Left lung (tissue), 10 donors: ENCODE measurements around the gene TNS2. TPM values are rescaled to one million over a fixed set of nuclear protein-coding genes. Genes with fewer than 3 reads are reported as not detected.
A peak's percentile ranks its signal among the peaks of the same experiment; 100 is the strongest.

ENCODE experiments used
- ATAC-seq: fragments of 200-7000 bp; cut with Tn5 transposase; one replicate; pipeline ENCODE4 v1.9.1; 2020; ENCODE audit warnings: moderate library complexity
- DNase-seq, 4 donors: peaks; one replicate each; pipeline ENCODE4 v3.0.0-alpha.2; 2013 to 2020
- H3K27ac ChIP-seq, 2 donors: fragments of 200-600 bp; sonication (generic) in 1 of 2; one replicate each; pipeline versions ENCODE4 v1.5.0 to v1.8.0; 2020 to 2021
- H3K27me3 ChIP-seq, 2 donors: fragments of 200-600 bp; sonication (generic) in 1 of 2; one replicate each; pipeline versions ENCODE4 v1.5.0 to v1.8.0; 2020 to 2021
- H3K36me3 ChIP-seq, 2 donors: fragments of 200-600 bp; sonication (generic) in 1 of 2; one replicate each; pipeline versions ENCODE4 v1.5.0 to v1.8.0; 2020 to 2021
- H3K4me1 ChIP-seq, 2 donors: fragments of 200-600 bp; one replicate each; pipeline ENCODE4 v1.8.0; 2021
- H3K4me3 ChIP-seq, 2 donors: fragments of 200-600 bp; sonication (generic) in 1 of 2; one replicate each; pipeline versions ENCODE4 v1.5.0 to v1.8.0; 2020 to 2021; ENCODE audit warnings: mild to moderate bottlenecking in 1 of 2
- H3K9me3 ChIP-seq, 2 donors: fragments of 200-600 bp; sonication (generic) in 1 of 2; one replicate each; pipeline versions ENCODE4 v1.5.0 to v1.8.0; 2020 to 2021
- intact Hi-C, 2 donors: fragments of 100-400 bp; cut with DNase I; formaldehyde crosslinking; loops; one replicate each; pipeline versions ENCODE4 v1.11.2 to v1.14.2; 2022
- polyA plus RNA-seq, 6 donors: library from polyadenylated mRNA; unstranded; fragments of 120-200 nt; gene quantifications; one replicate each; pipeline ENCODE4 v1.2.1, GENCODE V29; 2013; ENCODE audit not compliant: insufficient read length in 6 of 6
- total RNA-seq, 2 donors: library from RNA; stranded (reverse); fragmentation: NEBNext Ultra II Directional; extraction: Animal tissue kit (Norgen Biotek cat#: 25700); gene quantifications; one replicate each; pipeline ENCODE4 v1.2.1, GENCODE V29; 2021
- TF ChIP-seq, protein P1 (sequence below), 2 donors: fragments of 200-600 bp; sonication (generic) in 1 of 2; IDR thresholded peaks; one replicate each; pipeline versions ENCODE4 v1.5.0 to v1.8.0; 2021; ENCODE audit warnings: antibody characterized with exemption in 2 of 2
- donor health status: DM: no; HTN: yes; CAD: no.
- donor health status: DM: no; HTN: no; CAD: no.

The TNS2 gene
- total and polyA plus RNA-seq, 8 donors: 101 to 164 (median 117) TPM

DNA sequence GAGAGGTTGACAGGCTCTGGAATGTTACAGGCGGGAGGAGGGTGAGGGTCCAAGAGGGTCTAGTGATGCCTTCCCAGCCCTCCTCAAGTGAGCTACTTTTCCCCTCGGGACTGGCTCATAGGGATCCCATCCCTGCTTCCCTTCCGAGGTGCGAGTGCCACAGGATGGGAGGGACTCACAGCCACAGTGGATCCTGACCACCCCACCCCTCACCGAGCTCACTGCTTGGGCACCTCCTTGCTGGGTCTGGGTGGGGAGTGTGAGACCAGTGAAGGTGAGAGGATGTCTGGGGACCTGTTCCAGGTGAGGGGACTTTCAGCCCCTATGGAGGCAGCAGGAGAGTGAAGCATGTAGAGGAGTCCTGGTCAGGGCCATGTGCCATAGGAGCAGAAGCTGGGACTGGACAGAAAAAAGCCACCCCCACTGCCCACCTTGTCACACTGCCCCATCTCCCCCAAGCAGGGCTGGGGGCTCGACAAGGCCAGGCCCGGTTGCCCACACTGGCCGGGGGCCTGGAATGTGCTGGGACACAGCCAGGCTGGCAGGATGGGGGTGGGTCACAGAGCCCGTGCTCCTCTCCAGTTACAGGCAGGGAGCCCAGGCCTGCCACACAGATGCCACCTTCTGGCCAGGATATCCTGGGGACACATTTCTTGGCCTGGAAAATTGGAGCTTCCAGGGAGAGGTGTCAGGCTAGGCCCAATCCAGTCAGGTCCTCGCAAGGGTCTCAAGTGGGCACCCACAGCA is 1.7 kb upstream of the TNS2 start:
- H3K9me3 ChIP-seq: no peaks in the 10 kb centered on the region
- peak; percentile 27 for ATAC-seq
- DNase-seq: peak in 2 of 4 donors; percentile 61 to 72
- TF ChIP-seq, protein P1, sequence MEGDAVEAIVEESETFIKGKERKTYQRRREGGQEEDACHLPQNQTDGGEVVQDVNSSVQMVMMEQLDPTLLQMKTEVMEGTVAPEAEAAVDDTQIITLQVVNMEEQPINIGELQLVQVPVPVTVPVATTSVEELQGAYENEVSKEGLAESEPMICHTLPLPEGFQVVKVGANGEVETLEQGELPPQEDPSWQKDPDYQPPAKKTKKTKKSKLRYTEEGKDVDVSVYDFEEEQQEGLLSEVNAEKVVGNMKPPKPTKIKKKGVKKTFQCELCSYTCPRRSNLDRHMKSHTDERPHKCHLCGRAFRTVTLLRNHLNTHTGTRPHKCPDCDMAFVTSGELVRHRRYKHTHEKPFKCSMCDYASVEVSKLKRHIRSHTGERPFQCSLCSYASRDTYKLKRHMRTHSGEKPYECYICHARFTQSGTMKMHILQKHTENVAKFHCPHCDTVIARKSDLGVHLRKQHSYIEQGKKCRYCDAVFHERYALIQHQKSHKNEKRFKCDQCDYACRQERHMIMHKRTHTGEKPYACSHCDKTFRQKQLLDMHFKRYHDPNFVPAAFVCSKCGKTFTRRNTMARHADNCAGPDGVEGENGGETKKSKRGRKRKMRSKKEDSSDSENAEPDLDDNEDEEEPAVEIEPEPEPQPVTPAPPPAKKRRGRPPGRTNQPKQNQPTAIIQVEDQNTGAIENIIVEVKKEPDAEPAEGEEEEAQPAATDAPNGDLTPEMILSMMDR (IDR thresholded peaks at IDR 0.05): no peak
- H3K4me3 ChIP-seq: peak overlapping the region; percentile 36 to 68
- no peaks in the 10 kb centered on the region for H3K36me3 ChIP-seq
- intact Hi-C loops: no loop called here
- peak overlapping the region; percentile 88 to 96 for H3K27ac ChIP-seq
- peaks cover 48 to 64% of the 10 kb centered on the region in 2 donors for H3K4me1 ChIP-seq
- peaks cover 0 to 10% of the 10 kb centered on the region in 2 donors for H3K27me3 ChIP-seq

DNA sequence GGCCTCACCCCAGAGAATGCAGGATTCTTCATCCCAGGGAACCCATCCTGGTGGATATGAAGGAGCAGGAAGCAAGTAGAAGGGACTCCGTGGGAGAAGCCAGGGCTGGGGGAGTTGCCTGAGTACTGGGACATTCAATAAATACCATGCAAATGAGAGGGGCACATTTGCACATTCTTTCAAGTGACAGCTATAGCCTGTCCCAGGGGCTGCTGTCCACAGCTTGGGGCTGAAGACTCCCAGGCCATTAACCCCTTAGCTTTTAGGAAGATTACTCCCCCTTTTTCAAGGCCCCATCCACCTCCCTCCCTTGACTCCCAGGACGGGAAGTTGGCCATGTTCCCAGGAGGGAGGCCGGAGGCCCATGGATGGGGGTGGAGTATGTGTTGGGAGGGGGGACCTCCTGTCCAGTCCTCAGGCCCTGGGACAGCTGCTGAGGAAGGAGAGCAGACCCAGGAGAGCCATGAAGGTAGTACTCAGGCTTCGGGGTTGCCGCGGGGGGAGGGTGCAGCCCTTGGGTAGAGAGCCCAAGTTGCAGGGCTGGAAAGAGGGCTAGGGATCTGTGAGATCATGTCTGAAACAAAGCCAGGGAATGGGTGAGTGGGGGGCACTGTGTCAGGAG is 974 bp upstream of the TNS2 start:
- peak overlapping the region; percentile 88 to 96 for H3K27ac ChIP-seq
- DNase-seq: peak in 2 of 4 donors; percentile 82 to 89
- H3K27me3 ChIP-seq: peaks cover 0 to 10% of the 10 kb centered on the region in 2 donors
- H3K4me3 ChIP-seq: peak overlapping the region; percentile 59 to 68
- H3K9me3 ChIP-seq: no peaks in the 10 kb centered on the region
- H3K4me1 ChIP-seq: peaks cover 55 to 64% of the 10 kb centered on the region in 2 donors
- H3K36me3 ChIP-seq: no peaks in the 10 kb centered on the region
- intact Hi-C loops: no loop called here
- TF ChIP-seq, protein P1 (IDR thresholded peaks at IDR 0.05): no peak
- ATAC-seq: no peak

DNA sequence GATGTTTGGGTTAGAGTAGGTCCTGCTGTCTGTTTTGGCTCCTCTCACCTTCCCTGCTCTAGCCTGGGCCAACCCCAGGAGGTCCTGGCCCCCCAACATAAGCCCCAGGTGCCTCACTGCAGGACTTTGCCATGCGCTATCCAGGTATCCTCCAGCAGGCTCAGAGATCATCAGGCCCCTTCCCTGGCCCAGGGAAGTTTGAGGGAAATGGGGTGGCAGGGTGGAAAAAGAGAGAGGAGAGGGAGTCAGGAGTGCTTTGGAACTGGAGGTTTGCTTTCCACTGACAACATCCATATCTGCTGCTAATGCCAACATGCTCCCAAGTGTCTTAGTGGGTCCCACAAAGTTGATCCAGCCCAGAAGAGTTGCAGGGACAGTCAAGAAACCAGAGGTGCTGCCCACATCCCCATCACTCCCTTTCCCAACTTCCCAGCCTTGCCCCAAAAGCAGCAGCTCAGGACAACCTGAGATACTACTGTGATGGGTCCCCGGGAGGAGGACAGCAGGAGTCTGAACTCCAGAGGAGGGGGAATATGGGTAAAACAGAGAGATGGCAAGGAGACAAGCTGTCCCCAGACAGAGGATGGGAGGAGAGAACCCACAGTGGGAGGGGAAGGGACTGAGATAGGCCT is 677 bp downstream of the TNS2 start:
- H3K9me3 ChIP-seq: no peaks in the 10 kb centered on the region
- intact Hi-C loops: no loop called here
- TF ChIP-seq, protein P1 (IDR thresholded peaks at IDR 0.05): no peak
- DNase-seq: no peak
- peak overlapping the region; percentile 88 to 96 for H3K27ac ChIP-seq
- peaks cover 58 to 78% of the 10 kb centered on the region in 2 donors for H3K4me1 ChIP-seq
- no peak for ATAC-seq
- H3K36me3 ChIP-seq: peaks cover 0 to 6% of the 10 kb centered on the region in 2 donors
- peaks cover 0 to 9% of the 10 kb centered on the region in 2 donors for H3K27me3 ChIP-seq
- H3K4me3 ChIP-seq: peak overlapping the region; percentile 59 to 68

DNA sequence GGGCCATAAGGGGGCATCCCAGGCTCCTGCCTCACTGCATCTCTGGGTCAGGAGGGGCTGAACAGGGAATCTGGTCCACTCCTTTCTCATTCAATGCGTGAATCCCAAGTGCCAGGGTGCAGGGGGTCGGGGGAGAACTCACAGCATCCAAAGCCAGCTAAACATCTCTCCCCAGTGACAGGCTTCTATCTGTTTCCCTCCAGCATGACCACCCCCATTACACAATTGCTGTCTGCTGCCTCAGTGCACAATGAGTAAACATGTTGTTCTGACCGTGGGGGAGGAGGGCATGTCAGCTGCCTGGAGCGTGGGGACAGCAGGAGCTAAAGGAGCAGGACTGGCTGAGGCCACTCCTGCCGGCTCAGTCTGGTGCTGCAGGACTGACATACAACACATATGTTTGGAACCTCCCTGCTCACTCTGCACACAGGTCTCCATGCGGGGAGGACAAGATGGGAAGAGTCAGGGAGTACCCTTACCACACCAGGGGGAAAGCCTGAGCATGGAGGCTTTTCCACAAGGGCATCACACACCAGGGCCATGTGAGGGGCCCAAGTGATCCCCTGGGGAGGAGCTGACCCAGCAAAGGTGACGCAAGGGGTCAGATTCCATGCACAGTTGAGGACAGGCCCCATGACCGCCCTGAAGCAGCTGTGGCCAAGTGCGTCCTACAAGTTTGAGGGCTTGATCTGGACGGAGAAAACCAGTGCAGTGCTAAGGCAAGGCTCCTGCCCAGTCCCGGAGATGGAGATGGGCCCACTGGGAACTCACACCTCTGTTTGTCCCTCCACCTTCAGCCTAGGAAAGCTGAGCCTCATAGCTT is 1.4 kb downstream of the TNS2 start:
- Histone ChIP-seq H3K4me3 (peak overlapping the region; percentile 59 to 68), H3K27me3 (peaks cover 0 to 2% of the 10 kb centered on the region in 2 donors), H3K36me3 (peaks cover 0 to 13% of the 10 kb centered on the region in 2 donors), H3K27ac (peak overlapping the region; percentile 88 to 96), H3K9me3 (no peaks in the 10 kb centered on the region), H3K4me1 (peaks cover 54 to 71% of the 10 kb centered on the region in 2 donors)
- TF ChIP-seq, protein P1 (IDR thresholded peaks at IDR 0.05): peak in 1 of 2 donors; percentile 16
- ATAC-seq: peak; percentile 0
- peak in 3 of 4 donors; percentile 66 to 79 (median 79) for DNase-seq
- intact Hi-C loops: no loop called here
